Measurements from ENCODE around the gene NINJ1.

GRCh38 chr9:93156475-93157008 is 22.5 kb upstream of the NINJ1 start:
- no peak for TF ChIP-seq CTCF (IDR thresholded peaks at IDR 0.05; ENCODE audit: low read length)
- TF ChIP-seq EZH2 (IDR thresholded peaks at IDR 0.05; ENCODE audit: borderline replicate concordance, low read length): no peak

All from OCI-LY1 (cell line).